Measurements from ENCODE around the gene SLC13A4.
A peak's percentile ranks its signal among the peaks of the same experiment; 100 is the strongest.

DNA sequence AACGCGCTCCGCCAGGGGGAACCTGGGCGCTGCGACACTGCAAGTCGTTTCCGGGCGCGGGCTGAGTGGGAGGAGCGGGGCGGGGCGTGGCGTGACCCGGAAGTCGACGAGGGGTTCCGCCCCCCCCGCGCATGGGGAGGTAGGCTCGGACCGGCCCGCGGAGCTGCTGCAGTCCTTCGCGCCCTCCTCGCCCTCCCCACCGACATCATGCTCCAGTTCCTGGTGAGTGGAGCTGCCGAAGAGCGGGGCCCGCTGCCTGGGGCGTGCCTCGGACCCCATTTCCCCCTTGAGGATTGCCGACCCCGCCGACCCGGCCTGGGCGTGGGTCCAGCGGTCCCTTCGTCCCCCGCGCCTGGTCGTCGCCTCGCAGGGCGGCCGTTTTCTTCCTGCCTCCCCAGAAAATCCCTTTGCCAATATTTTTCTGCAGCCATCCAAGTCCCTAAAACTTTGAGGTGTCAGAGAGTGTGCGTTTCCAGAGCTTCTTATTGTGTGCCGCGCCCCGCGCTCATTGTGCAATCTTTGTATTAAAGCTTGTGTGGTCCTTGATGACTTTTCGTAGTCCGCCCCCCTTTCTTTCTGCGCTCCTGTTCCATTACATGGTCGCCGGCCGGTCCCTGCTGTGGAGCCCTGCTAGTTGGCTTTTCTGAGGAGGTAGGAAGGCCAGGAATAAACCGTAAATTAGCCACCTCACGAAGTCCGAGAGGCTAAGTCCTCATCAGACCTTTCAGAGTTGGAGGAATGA, 65.4 kb downstream of the SLC13A4 start, which contains the start of gene STMP1:
- TF ChIP-seq, protein P1, sequence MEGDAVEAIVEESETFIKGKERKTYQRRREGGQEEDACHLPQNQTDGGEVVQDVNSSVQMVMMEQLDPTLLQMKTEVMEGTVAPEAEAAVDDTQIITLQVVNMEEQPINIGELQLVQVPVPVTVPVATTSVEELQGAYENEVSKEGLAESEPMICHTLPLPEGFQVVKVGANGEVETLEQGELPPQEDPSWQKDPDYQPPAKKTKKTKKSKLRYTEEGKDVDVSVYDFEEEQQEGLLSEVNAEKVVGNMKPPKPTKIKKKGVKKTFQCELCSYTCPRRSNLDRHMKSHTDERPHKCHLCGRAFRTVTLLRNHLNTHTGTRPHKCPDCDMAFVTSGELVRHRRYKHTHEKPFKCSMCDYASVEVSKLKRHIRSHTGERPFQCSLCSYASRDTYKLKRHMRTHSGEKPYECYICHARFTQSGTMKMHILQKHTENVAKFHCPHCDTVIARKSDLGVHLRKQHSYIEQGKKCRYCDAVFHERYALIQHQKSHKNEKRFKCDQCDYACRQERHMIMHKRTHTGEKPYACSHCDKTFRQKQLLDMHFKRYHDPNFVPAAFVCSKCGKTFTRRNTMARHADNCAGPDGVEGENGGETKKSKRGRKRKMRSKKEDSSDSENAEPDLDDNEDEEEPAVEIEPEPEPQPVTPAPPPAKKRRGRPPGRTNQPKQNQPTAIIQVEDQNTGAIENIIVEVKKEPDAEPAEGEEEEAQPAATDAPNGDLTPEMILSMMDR (IDR thresholded peaks at IDR 0.05) = peak in 2 of 3 experiments; percentile 88 to 90
- peak; percentile 95 to 98 for TF ChIP-seq POLR2AphosphoS5 (IDR thresholded peaks at IDR 0.05)
- TF ChIP-seq POLR2A (IDR thresholded peaks at IDR 0.05; ENCODE audit: low read depth) = peak; percentile 93

Data from esophagus muscularis mucosa (tissue), 3 donors.